LNCaP clone FGC (cell line): ENCODE results near the gene PPIL4.

Experiments used
- DNase-seq: peaks from one replicate; pipeline ENCODE4 v3.0.0-alpha.2; 2011; ENCODE audit warnings: low read depth
- H3K4me3 ChIP-seq: 2 replicates; pipeline ENCODE4 v1.5.1; 2011; ENCODE audit warnings: mild to moderate bottlenecking, low read depth, low read length, control low read depth
- TF ChIP-seq, protein P1 (sequence below): IDR thresholded peaks from 2 replicates; pipeline ENCODE4 v1.5.1; 2012; ENCODE audit warnings: mild to moderate bottlenecking; ENCODE audit not compliant: control insufficient read depth, insufficient read depth; ENCODE audit errors: extremely low read depth

Gene PPIL4

DNA sequence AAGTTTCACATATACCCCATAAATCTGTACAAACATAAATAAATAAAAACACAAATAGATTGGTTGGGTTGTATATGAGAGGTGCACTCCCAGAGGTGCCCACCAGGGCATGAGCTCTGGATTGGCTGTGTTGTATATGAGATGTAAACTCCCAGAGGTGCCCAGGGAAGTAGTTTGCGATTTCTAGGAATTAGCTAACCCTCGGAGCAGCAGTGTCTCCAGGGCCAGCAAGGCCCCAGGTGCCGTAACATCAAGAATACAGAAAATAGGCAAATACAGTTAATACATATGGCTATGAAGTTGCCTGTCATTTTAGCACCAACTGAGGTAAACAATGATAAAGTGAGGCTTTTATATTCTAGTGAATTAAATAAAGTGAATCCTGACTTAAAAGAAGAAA lies 14.9 kb upstream of the PPIL4 start:
- TF ChIP-seq, protein P1, sequence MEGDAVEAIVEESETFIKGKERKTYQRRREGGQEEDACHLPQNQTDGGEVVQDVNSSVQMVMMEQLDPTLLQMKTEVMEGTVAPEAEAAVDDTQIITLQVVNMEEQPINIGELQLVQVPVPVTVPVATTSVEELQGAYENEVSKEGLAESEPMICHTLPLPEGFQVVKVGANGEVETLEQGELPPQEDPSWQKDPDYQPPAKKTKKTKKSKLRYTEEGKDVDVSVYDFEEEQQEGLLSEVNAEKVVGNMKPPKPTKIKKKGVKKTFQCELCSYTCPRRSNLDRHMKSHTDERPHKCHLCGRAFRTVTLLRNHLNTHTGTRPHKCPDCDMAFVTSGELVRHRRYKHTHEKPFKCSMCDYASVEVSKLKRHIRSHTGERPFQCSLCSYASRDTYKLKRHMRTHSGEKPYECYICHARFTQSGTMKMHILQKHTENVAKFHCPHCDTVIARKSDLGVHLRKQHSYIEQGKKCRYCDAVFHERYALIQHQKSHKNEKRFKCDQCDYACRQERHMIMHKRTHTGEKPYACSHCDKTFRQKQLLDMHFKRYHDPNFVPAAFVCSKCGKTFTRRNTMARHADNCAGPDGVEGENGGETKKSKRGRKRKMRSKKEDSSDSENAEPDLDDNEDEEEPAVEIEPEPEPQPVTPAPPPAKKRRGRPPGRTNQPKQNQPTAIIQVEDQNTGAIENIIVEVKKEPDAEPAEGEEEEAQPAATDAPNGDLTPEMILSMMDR: 0 out of 2 replicates have a peak, but pooled peaks have one; percentile 4
- no peak overlapping the region for H3K4me3 ChIP-seq
- DNase-seq: no peak

DNA sequence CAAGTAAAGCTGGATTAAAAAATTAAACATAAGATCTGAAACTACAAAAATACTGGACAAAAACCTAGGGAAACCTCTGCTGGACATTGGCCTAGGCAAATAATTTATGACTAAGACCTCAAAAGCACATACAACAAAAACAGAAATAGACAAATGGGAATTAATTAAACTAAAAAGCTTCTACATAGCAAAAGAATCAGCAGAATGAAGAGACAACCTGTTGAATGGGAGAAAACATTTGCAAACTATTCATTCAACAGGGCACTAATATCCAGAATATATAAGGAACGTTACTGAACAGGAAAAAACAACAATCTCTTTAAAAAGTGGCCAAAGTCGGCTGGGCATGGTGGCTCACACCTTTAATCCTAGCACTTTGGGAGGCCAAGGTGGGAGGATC lies 13.5 kb upstream of the PPIL4 start:
- no peak for DNase-seq
- no peak overlapping the region for H3K4me3 ChIP-seq
- TF ChIP-seq, protein P1: no peak

DNA sequence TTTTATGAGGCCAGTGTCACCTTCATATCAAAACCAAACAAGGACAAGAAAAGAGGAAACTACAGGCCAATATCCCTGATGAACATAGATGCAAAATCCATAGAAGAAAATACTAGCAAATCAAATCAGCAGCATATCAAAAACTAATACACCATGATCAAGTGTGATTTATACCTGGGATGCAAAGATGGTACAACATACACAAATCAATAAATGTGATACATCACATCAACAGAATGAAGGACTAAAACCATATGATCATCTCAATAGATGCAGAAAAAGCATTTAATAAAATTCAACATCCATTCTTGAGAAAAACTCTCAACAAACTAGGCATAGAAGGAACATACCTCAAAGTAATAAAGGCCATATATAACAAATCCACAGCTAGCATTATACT lies 12.2 kb upstream of the PPIL4 start:
- TF ChIP-seq, protein P1: no peak
- H3K4me3 ChIP-seq: no peak overlapping the region
- no peak for DNase-seq

DNA sequence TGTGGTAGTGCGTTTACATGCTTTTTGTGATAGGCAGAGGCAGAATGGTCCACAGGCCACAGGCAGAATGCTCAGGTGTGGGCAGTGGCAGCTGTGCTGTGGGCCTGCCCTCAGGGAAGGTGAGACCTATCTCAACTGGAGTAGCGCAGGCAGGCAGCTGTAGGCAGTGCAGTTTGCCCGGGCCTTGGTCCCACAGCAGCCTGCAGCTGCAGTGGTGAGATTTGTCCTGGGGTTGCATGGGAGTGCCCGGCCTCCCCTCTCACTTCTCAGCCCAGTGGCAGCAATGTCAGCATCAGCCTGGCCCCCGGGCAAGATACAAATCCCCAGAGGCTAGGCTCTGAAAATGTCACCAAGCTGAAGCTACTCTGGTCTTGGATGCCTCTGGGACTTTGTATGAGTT lies 6.1 kb upstream of the PPIL4 start:
- DNase-seq: no peak
- H3K4me3 ChIP-seq: no peak overlapping the region
- TF ChIP-seq, protein P1: no peak

DNA sequence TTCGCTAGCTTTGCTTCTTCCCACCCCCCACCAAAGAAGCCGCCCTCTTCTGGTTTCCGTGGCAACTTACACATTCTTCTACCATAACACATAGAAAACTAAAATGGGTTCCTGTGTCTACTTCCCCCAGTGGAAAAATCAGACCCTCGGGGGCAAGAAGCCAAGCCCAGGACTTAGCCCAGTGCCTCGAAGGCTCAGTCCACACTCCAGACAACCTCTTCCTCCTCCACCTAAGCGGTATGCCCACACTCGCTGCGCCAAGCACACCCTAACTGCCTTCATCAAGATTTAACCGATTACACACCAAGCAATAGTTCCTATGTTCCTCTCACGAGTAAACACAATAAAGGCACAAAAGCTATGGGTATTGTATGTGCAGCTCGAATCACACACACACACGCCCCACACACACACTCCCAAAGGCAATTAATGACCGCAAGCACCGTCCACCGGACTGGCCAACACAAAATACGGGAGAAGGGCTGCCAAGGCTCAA lies 537 bp downstream of the PPIL4 start:
- DNase-seq: no peak
- peak overlapping the region; percentile 99 for H3K4me3 ChIP-seq
- TF ChIP-seq, protein P1: no peak

DNA sequence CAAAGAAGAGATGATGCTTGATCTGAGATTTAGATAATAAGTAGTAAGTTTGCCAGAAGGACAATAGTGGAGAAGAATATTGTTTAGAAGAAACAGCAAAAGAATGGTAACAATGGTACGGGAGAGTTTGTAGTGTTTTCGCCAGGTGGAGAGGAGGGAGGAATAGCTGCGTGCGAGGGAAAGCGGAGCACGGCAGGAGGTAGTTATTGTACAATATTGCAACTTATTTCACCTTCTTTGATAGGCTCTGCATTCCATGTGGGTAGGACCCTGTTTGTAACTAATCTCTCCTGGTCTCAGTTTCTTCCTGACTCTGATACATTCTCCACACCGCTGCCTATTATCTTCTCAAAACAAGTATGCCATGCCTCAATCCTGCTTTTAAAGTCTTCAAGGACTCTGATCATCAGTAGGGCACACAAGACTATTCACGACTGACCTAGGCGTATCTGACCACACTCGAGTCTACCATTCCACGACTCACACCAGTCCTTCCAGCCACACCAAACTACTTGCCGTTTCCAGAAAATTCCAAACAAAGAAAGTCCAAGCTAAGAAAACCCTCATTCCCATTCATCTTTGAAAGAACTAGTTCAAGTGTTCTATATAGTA lies 1.1 kb downstream of the PPIL4 start:
- TF ChIP-seq, protein P1: no peak
- H3K4me3 ChIP-seq: peak overlapping the region; percentile 99
- DNase-seq: no peak

DNA sequence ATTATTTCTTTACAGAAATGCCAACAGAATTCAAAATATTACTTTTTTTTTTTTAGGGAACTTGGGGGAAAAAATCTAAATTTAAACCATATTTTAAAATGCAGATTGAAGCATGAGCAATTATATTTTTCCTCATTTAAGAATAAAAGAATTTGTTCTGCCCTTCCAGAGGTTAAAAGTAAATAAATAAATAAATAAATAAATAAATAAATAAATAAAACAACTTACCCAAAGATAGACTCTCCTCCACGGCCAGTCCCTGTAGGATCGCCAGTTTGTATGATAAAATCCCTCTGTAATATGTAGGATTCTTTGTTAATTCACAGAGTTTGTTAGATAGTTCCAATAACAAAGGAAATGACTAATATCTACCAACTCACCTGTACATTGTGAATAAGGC lies 4.7 kb downstream of the PPIL4 start:
- TF ChIP-seq, protein P1: no peak
- no peak for DNase-seq
- no peak overlapping the region for H3K4me3 ChIP-seq
